NB4 (cell line): ENCODE measurements around the gene ARHGAP18.

Experiments used
- MYC ChIP-seq: IDR thresholded peaks from 2 replicates; pipeline ENCODE4 v1.6.1; 2011; ENCODE audit warnings: low read depth, low read length
- POLR2A ChIP-seq: IDR thresholded peaks from 2 replicates; pipeline ENCODE4 v1.6.1; 2011; ENCODE audit warnings: mild to moderate bottlenecking; ENCODE audit not compliant: insufficient read length; ENCODE audit errors: extremely low read depth

GRCh38 chr6:129680633-129681032, 29.3 kb downstream of the ARHGAP18 start:
- no peak for TF ChIP-seq POLR2A
- no peak for TF ChIP-seq MYC
